K562 (cell line): Measurements from ENCODE around the gene CLCN6. TPM values are rescaled to one million over a fixed set of nuclear protein-coding genes. Genes with fewer than 3 reads are reported as not detected.

Experiments
- ATAC-seq: fragments of 200-7000 bp; cut with Tn5 transposase; 3 replicates; pipeline ENCODE4 v1.9.1; 2020; ENCODE audit warnings: moderate library complexity
- BruUV-seq: library from RNA; stranded (reverse); fragments of 400-500 nt; replicated peaks from 2 replicates; lab custom pipeline; 2021; lab: Mats Ljungman, UMichigan
- CTCF ChIA-PET: fragments of 300-600 bp; formaldehyde crosslinking; extraction: SDS; loops from one replicate; lab custom pipeline; 2021; ENCODE audit warnings: low intra/inter-chr PET ratio; lab: Yijun Ruan, JAX
- POLR2A ChIA-PET: fragments of 300-600, 350-650 bp; sonication (Branson Sonifier 250); formaldehyde crosslinking; extraction: SDS; loops from one replicate; lab custom pipeline; 2021; ENCODE audit warnings: antibody characterized with exemption, inconsistent platforms; lab: Yijun Ruan, JAX
- DNase-seq, 4 experiments: peaks; one replicate each; pipeline versions ENCODE4 v3.0.0 to v3.0.0-alpha.2; 2011 to 2018; ENCODE audit warnings: low spot score in 3 of 4, mixed read lengths in 3 of 4; ENCODE audit errors: extremely low read depth in 1 of 4
- FAIRE-seq: peaks from 2 replicates; lab custom pipeline; 2011; peaks lifted over from hg19 to GRCh38; lab: Jason Lieb, UNC
- H2AFZ ChIP-seq: 2 replicates; pipeline ENCODE4 v1.6.0; 2011; ENCODE audit warnings: low read depth, low read length, control low read depth, inconsistent platforms
- H3K27ac ChIP-seq: fragments of 200-600 bp; 3 replicates; pipeline ENCODE4 v1.8.0; 2011; ENCODE audit warnings: low read depth, mild to moderate bottlenecking, control low read depth, inconsistent platforms, low read length, moderate library complexity, mixed read lengths; ENCODE audit errors: extremely low read depth
- H3K27me3 ChIP-seq, 2 experiments: fragments of 300-600 bp in 1 of 2; 2 replicates in 1 of 2; 3 replicates in 1 of 2; pipeline versions ENCODE4 v1.6.0 to v1.8.0; 2011; ENCODE audit warnings: inconsistent platforms in 2 of 2, low read length in 2 of 2, mild to moderate bottlenecking in 1 of 2, mixed read lengths in 1 of 2, moderate library complexity in 1 of 2; ENCODE audit not compliant: control insufficient read depth in 2 of 2, insufficient read depth in 2 of 2
- H3K36me3 ChIP-seq: fragments of 300-600 bp; 3 replicates; pipeline ENCODE4 v1.8.0; 2011; ENCODE audit warnings: mild to moderate bottlenecking, low read length, inconsistent platforms; ENCODE audit not compliant: control insufficient read depth, insufficient read depth
- H3K4me1 ChIP-seq, 2 experiments: fragments of 200-600 bp in 1 of 2; replicated peaks in 1 of 2; 2 replicates in 1 of 2; 3 replicates in 1 of 2; pipeline versions ENCODE4 v1.5.1 to v1.8.0; 2011; ENCODE audit warnings: inconsistent platforms in 2 of 2, low read length in 2 of 2, mild to moderate bottlenecking in 1 of 2, mixed read lengths in 1 of 2, moderate library complexity in 1 of 2; ENCODE audit not compliant: control insufficient read depth in 2 of 2, insufficient read depth in 2 of 2
- H3K4me2 ChIP-seq: 2 replicates; pipeline ENCODE4 v1.6.1; 2011; ENCODE audit warnings: low read length, control low read depth, inconsistent platforms, mixed read lengths; ENCODE audit not compliant: insufficient read depth
- H3K4me3 ChIP-seq: fragments of 200-600 bp; sonication (generic), shearing (Covaris generic); 2 replicates; pipeline ENCODE4 v1.5.1; 2016; ENCODE audit warnings: control low read depth, inconsistent platforms
- H3K79me2 ChIP-seq: fragments of 200-600 bp; 3 replicates; pipeline ENCODE4 v1.8.0; 2011; ENCODE audit warnings: low read length, inconsistent platforms; ENCODE audit not compliant: control insufficient read depth, insufficient read depth
- H3K9ac ChIP-seq, 2 experiments: 2 replicates each; pipeline versions ENCODE4 v1.6.0 to v1.6.1; 2011; ENCODE audit warnings: low read depth in 2 of 2, low read length in 2 of 2, control low read depth in 1 of 2, inconsistent platforms in 1 of 2, mild to moderate bottlenecking in 1 of 2, mixed read lengths in 1 of 2; ENCODE audit not compliant: insufficient read depth in 1 of 2
- H3K9me1 ChIP-seq: one replicate; pipeline ENCODE4 v1.6.0; 2011; ENCODE audit warnings: inconsistent platforms, mild to moderate bottlenecking, low read length, moderate library complexity; ENCODE audit not compliant: control insufficient read depth, insufficient read depth
- H3K9me3 ChIP-seq: replicated peaks from 2 replicates; pipeline ENCODE4 v1.5.1; 2011; ENCODE audit warnings: low read depth, low read length, inconsistent platforms; ENCODE audit not compliant: control insufficient read depth, insufficient read depth
- H4K20me1 ChIP-seq: replicated peaks from 2 replicates; pipeline ENCODE4 v1.6.1; 2011; ENCODE audit warnings: low read length, inconsistent platforms, mixed read lengths; ENCODE audit not compliant: control insufficient read depth, insufficient read depth
- AFF4 ChIP-seq: sonication (generic); formaldehyde crosslinking; IDR thresholded peaks from 2 replicates; pipeline ENCODE4 v1.8.0; 2023; ENCODE audit warnings: mild to moderate bottlenecking, missing genetic modification reagents
- E2F4 ChIP-seq: sonication (generic); formaldehyde crosslinking; IDR thresholded peaks from 2 replicates; pipeline ENCODE4 v1.8.0; 2022; ENCODE audit warnings: mild to moderate bottlenecking, low read depth, missing genetic modification reagents
- FOS ChIP-seq: IDR thresholded peaks from 3 replicates; pipeline ENCODE4 v1.6.1; 2011; ENCODE audit not compliant: insufficient read length; ENCODE audit errors: extremely low read depth
- SP1 ChIP-seq: sonication (generic); formaldehyde crosslinking; IDR thresholded peaks from 2 replicates; pipeline ENCODE4 v1.8.1; 2022; ENCODE audit warnings: mild to moderate bottlenecking, missing genetic modification reagents
- ZNF511 ChIP-seq: sonication (generic); formaldehyde crosslinking; IDR thresholded peaks from 2 replicates; pipeline ENCODE4 v1.8.0; 2022; ENCODE audit warnings: mild to moderate bottlenecking, missing genetic modification reagents
- ZNF561 ChIP-seq: fragments of 450-650 bp; formaldehyde crosslinking; conservative IDR thresholded peaks from 2 replicates; pipeline ENCODE4 v1.4.0; 2020; ENCODE audit warnings: mild to moderate bottlenecking, moderate library complexity
- ZNF592 ChIP-seq: fragments of 450-650 bp; IDR thresholded peaks from 2 replicates; pipeline ENCODE4 v1.6.1; 2017; ENCODE audit warnings: antibody characterized with exemption, mild to moderate bottlenecking
- whole genome bisulfite sequencing: fragments of 100-300 bp; shearing (Covaris generic); methylation state at CpG from one replicate; pipeline ENCODE4 v1.1.6; 2016; ENCODE audit warnings: low coverage, mixed read lengths; ENCODE audit not compliant: insufficient coverage; ENCODE audit errors: missing lambda C conversion rate; 5-methylcytosine and 5-hydroxymethylcytosine counted together
- in situ Hi-C: fragments of 300-500 bp; cut with MboI; formaldehyde crosslinking; loops from 4 replicates; pipeline ENCODE4 v1.15.0; 2018; ENCODE audit warnings: inconsistent platforms, mixed read lengths
- intact Hi-C: fragments of 100-400 bp; cut with micrococcal nuclease; formaldehyde crosslinking; loops from 2 replicates; pipeline ENCODE4 v1.14.2; 2022
- polyA plus RNA-seq, 8 experiments: library from polyadenylated mRNA; depleted of rRNA in 4 of 8; stranded (reverse) in 5 of 8; unstranded in 3 of 8; fragments of >200 nt; fragmentation: Nextera tagmentation in 2 of 8; fragmentation: Illumina TruSeq in 1 of 8; extraction: Ambion mirVana in 2 of 8; extraction: Trizol in 1 of 8; gene quantifications; 2 replicates each; pipeline versions ENCODE4 v1.2.1 to v1.2.3, GENCODE V29; 2011 to 2014; ENCODE audit warnings: inconsistent platforms in 1 of 8, missing spikeins in 1 of 8
- total RNA-seq, 7 experiments: library from RNA; depleted of rRNA in 6 of 7; stranded (reverse); fragments of >200 nt in 6 of 7; fragmentation: Illumina TruSeq in 2 of 7; extraction: Trizol in 2 of 7; gene quantifications; 2 replicates each; pipeline versions ENCODE4 v1.2.1 to v1.2.3, GENCODE V29; 2011 to 2021; ENCODE audit warnings: low replicate concordance in 1 of 7

Gene CLCN6
- total and polyA plus RNA-seq, 9 of the 15 experiments (the other 6 are each of a cell fraction or from before 2014, with no cell fraction given): 2.0 to 21.8 (median 13.6) TPM

GRCh38 chr1:11788549-11789053 lies 17.4 kb upstream of the CLCN6 start (continued):
- TF ChIP-seq AFF4: no peak
- peak; percentile 43; the same call in 1 of the 2 replicates for TF ChIP-seq SP1

- H3K27ac ChIP-seq: peak overlapping the region; percentile 73; the same call in 2 of the 3 replicates
- ChIA-PET POLR2A (interaction anchor here (0.5 to 10.5 kb wide), 14 partner anchors 7 to 955 kb away, joined by 3 to 115 read pairs (median 4); no protein-coding TSS in a partner anchor), CTCF (no interaction called here)
- H3K4me1 ChIP-seq: peaks cover 72 to 92% of the 10 kb centered on the region in 2 experiments
- H3K4me3 ChIP-seq: no peak overlapping the region
- in situ Hi-C loops: no loop called here
- H2AFZ ChIP-seq: no peak overlapping the region
- intact Hi-C loops: no loop called here
- no peaks in the 10 kb centered on the region for H3K27me3 ChIP-seq
- DNase-seq (peak in 1 of 4 experiments; percentile 8), FAIRE-seq (no peak), ATAC-seq (no peak)
- H4K20me1 ChIP-seq: no peaks in the 10 kb centered on the region
- no peaks in the 10 kb centered on the region for H3K9me1 ChIP-seq
- no peaks in the 10 kb centered on the region for H3K9me3 ChIP-seq
- peaks cover 67% of the 10 kb centered on the region for H3K36me3 ChIP-seq
- peak overlapping the region in 1 of 2 experiments; percentile 85; a peak in 2 of 4 replicates for H3K9ac ChIP-seq
- no peak overlapping the region for H3K4me2 ChIP-seq
- BruUV-seq: no TSS peak
- H3K79me2 ChIP-seq: peaks cover 9% of the 10 kb centered on the region; the same call in 2 of the 3 replicates
- 76% methylated on average over 13 of the region's 13 CpGs for WGBS
- no peak for TF ChIP-seq ZNF561 (CRISPR knock-in tag)
- TF ChIP-seq E2F4: 0 out of 2 replicates have a peak, but pooled peaks have one; percentile 34
- no peak for TF ChIP-seq FOS
- peak; percentile 12; the same call in 1 of the 2 replicates for TF ChIP-seq ZNF592
- 0 out of 2 replicates have a peak, but pooled peaks have one; percentile 33 for TF ChIP-seq ZNF511 (CRISPR knock-in tag)
Measured at GRCh38 chr1:11789126-11790067, 16.6 kb upstream of the CLCN6 start.
